ENCODE data around the gene ARMH2.

Gene ARMH2

GRCh38 chr6:24798740-24799540 is at the start of gene ARMH2:
TSS of gene ARMH2 (minus strand) at chr6:24798917. CDS start at chr6:24798857, 60 bp downstream.
- peak; percentile 72 for ATAC-seq
- TF ChIP-seq CSDC2 (CRISPR knock-in tag; IDR thresholded peaks at IDR 0.05): no peak
- TF ChIP-seq ZFP30 (CRISPR knock-in tag; IDR thresholded peaks at IDR 0.05): no peak
- no peak for TF ChIP-seq ZC3H10 (CRISPR knock-in tag; IDR thresholded peaks at IDR 0.05)
- TF ChIP-seq TCF4 (CRISPR knock-in tag; IDR thresholded peaks at IDR 0.05; ENCODE audit: borderline replicate concordance): no peak
- TF ChIP-seq TSHZ2 (CRISPR knock-in tag; IDR thresholded peaks at IDR 0.05): no peak
- TF ChIP-seq ZFP3 (CRISPR knock-in tag; IDR thresholded peaks at IDR 0.05): no peak
- TF ChIP-seq GLIS3 (CRISPR knock-in tag; IDR thresholded peaks at IDR 0.05): no peak
- no peak for TF ChIP-seq PPARA (CRISPR knock-in tag; IDR thresholded peaks at IDR 0.05; ENCODE audit: borderline replicate concordance)
- no peak for TF ChIP-seq TOX (CRISPR knock-in tag; IDR thresholded peaks at IDR 0.05; ENCODE audit: borderline replicate concordance)
- no peak for TF ChIP-seq PATZ1 (CRISPR knock-in tag; IDR thresholded peaks at IDR 0.05; ENCODE audit: borderline replicate concordance)
- no peak for TF ChIP-seq ARNTL (CRISPR knock-in tag; IDR thresholded peaks at IDR 0.05; ENCODE audit: borderline replicate concordance, low read depth)
- no peak for TF ChIP-seq POU6F1 (CRISPR knock-in tag; IDR thresholded peaks at IDR 0.05; ENCODE audit: borderline replicate concordance, low read depth)
- no peak for TF ChIP-seq BACH2 (CRISPR knock-in tag; IDR thresholded peaks at IDR 0.05; ENCODE audit: borderline replicate concordance)

GRCh38 chr6:24848461-24848860 is 49.7 kb upstream of the ARMH2 start:
- ATAC-seq: no peak

GRCh38 chr6:24847402-24847801 is 48.7 kb upstream of the ARMH2 start:
- no peak for ATAC-seq
- TF ChIP-seq ZNF8 (CRISPR knock-in tag; IDR thresholded peaks at IDR 0.05): no peak
- no peak for TF ChIP-seq ZC3H10 (CRISPR knock-in tag; IDR thresholded peaks at IDR 0.05)
- TF ChIP-seq TCF4 (CRISPR knock-in tag; IDR thresholded peaks at IDR 0.05; ENCODE audit: borderline replicate concordance): no peak
- TF ChIP-seq PPARA (CRISPR knock-in tag; IDR thresholded peaks at IDR 0.05; ENCODE audit: borderline replicate concordance): no peak
- no peak for TF ChIP-seq POU6F1 (CRISPR knock-in tag; IDR thresholded peaks at IDR 0.05; ENCODE audit: borderline replicate concordance, low read depth)
- TF ChIP-seq PATZ1 (CRISPR knock-in tag; IDR thresholded peaks at IDR 0.05; ENCODE audit: borderline replicate concordance): no peak
- no peak for TF ChIP-seq ZFP3 (CRISPR knock-in tag; IDR thresholded peaks at IDR 0.05)
- no peak for TF ChIP-seq RARB (CRISPR knock-in tag; IDR thresholded peaks at IDR 0.05)
- TF ChIP-seq ESRRG (CRISPR knock-in tag; IDR thresholded peaks at IDR 0.05): no peak
- TF ChIP-seq ZNF70 (CRISPR knock-in tag; IDR thresholded peaks at IDR 0.05): no peak
- TF ChIP-seq CSDC2 (CRISPR knock-in tag; IDR thresholded peaks at IDR 0.05): no peak
- TF ChIP-seq CREB5 (CRISPR knock-in tag; IDR thresholded peaks at IDR 0.05; ENCODE audit: low read depth): no peak
- TF ChIP-seq ISL1 (CRISPR knock-in tag; IDR thresholded peaks at IDR 0.05): no peak

More at GRCh38 chr6:24848461-24848860, 49.7 kb upstream of the ARMH2 start:
- no peak for TF ChIP-seq TOX (CRISPR knock-in tag; IDR thresholded peaks at IDR 0.05; ENCODE audit: borderline replicate concordance)
- no peak for TF ChIP-seq ZFP30 (CRISPR knock-in tag; IDR thresholded peaks at IDR 0.05)
- no peak for TF ChIP-seq GLIS3 (CRISPR knock-in tag; IDR thresholded peaks at IDR 0.05)
- TF ChIP-seq CSDC2 (CRISPR knock-in tag; IDR thresholded peaks at IDR 0.05): no peak
- TF ChIP-seq SNAI2 (CRISPR knock-in tag; IDR thresholded peaks at IDR 0.05): no peak
- TF ChIP-seq PPARA (CRISPR knock-in tag; IDR thresholded peaks at IDR 0.05; ENCODE audit: borderline replicate concordance): no peak

Measured in SK-N-SH treated with all-trans-retinoic acid at 6 μM for 48 hours (cell line).